Cerebellar nuclear complex (tissue), 1 donor: ENCODE data around the gene TENM4.
"Not testable (repeated sequence)": the region's sequence is repeated elsewhere in the genome, so short reads cannot be mapped to it uniquely, and the experiment has no call there.

Experiments used
- DNase-seq, 2 experiments: peaks; one replicate each; lab custom pipeline; 2025; lab: John Stamatoyannopoulos, UW

The TENM4 gene

DNA sequence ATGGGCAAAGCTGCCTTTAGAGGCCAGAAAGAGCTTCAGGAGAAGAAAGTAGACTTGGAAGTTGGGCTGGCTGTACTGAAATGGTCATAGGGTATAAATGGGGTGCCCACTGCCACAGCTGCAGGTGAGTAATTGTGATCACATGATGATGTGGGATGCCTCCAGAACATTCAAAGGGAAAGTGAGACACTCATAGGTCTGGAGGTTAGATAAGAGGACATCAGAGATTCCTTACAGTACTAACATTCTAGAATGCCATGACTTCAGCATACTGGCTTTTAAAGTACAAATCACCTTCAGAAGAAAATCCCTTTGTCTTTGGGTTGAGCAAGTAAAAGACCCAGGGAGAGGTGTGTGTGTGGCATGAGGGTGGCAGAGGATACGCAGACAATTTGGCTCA lies 419.2 kb downstream of the TENM4 start:
- DNase-seq = no peak

DNA sequence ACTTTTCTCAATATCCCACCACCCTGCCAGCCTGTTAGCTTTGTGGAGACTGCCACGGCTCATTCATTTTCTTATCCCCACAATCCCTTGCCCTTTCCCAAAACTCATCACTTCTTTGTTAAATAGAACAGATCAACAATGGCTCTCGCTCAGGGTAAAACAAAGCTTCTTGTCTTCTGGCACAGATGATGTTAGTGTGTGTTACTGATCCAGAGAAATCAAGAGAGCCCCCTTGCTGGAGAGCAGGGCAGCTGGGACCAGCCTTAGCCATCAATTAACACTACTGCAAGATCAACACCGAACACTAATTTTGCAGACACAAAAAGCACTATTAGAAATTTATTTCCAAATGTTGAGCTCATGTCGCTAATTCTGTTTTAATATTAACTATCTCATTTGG lies 420.9 kb downstream of the TENM4 start:
- no peak for DNase-seq

DNA sequence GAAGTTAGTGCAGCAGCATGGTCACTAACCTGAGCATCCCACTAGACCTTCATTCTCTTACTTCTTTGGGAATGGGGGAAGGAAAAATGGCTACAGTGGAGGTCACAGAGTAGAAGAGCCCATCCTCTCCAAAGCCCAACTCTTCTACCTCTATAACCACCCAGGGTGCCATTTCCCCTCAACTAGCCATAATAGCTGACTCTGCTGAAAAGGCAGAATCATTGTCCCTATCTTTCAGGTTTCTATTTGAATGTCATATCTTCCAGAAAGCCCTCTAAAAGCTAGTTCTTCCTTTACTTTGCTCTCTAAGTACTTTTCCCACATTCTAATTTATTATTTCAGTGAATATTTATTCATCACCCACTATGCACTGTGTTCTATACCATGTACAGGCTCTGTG lies 421.6 kb downstream of the TENM4 start:
- no peak for DNase-seq

DNA sequence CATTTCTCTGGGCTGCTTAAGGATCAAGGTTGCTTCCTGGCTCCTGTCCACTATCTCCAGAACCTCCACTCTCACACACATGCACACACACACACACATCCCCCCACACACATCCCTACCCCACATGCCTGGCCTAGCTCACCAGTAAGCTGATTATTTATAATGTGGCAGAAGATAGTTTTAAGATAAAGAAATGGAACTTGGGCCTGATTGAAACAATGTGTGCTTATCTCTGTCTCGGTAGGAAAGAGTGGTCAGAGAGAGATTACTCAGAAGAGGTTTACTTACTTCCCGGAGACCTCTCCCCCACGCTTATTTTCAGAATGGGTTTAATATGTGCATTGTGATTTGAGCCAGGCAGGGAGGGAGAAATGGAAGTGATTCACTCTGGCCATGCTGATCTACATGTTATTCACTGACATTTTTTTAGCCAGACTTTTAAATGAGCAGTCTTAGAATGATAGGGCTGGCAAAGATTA lies 422.4 kb downstream of the TENM4 start:
- no peak for DNase-seq

DNA sequence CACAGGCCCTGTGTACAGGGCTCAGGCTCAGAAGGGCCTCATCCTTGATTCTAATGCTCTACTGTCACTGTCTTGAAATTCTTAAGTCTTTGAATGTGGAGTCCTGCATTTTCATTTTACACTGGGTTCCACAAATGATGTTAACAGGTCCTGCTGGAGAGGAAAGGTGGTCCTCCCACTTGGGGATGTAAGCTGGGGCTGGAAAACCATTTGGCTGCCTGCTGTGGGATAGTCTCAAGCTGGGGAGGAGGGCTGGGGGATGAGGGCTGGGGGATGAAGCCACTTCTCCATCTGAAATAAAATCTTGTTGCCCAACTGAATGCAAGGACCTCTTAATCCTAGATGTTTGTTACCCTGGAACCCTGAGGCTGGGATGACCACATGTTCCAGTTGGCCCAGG lies 423.0 kb downstream of the TENM4 start:
- no peak for DNase-seq

DNA sequence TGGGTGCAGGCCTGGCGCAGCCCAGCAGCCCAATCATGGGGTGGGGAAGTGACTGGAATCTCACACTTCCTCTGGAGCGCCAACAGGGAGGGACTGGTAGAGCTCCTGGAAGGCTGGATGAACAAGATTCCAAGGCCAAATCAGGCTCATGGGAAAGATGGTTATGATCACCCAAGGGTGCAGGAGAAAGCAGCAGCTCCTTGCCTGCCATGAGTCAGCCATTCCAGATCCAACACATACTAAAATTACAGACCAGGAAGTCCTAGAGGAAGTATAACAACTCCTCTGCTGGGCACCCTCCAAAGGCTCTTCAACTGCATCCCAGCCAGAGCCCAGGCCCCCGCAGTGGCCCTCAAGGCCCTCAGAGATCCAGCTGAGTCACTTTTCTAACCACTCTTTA lies 427.3 kb downstream of the TENM4 start:
- no peak for DNase-seq

DNA sequence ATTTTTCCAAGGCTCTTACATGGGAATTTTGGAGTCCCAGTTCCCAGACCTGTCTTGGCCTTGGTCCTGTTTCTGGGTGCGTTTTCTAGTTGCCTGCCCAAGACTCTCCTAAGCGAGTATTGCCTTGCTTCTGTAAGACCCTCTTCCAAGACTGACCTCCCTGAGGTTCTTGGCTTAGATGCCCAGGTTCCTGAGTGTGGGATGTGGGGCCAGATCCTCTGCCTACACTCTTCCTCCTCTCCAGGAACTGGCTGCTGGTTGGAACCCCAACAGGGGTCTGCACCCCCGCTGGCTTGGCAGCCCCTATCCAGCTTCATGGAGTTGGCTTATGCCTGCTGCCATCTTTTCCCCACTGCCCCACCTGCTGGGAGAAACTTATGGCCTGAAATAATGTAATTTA lies 429.5 kb downstream of the TENM4 start:
- DNase-seq = no peak

DNA sequence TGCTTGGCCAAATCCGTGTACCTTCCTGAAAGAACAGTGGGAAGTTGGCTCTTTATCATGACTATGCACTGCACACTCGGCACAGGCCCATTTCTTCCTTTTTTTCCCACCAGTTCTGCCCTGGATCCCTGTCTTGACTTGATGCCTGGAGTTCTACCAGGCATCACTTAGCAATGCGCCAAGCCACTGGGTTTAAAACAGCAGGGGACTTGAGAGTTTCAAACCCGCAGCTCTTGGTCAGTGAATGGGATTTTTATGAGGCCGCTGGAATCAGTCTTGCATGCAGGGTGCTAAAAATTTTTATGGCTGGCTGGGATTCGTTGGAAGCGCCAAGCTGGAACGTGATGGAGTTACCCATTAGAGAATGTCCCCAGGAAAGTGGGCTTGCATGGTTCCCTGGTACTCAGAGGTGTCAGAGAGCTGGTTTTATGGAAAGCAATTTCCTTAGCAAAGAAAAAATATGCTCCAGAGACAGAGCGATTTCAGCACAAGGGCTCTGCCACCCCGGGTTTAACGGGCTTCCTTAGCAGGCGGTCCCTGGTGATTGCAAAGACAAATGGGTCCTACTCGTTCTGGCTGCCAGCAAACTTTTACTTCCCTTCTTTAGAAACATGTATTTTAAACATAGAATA lies 432.9 kb downstream of the TENM4 start:
- DNase-seq = peak in 1 of 2 experiments; percentile 45

DNA sequence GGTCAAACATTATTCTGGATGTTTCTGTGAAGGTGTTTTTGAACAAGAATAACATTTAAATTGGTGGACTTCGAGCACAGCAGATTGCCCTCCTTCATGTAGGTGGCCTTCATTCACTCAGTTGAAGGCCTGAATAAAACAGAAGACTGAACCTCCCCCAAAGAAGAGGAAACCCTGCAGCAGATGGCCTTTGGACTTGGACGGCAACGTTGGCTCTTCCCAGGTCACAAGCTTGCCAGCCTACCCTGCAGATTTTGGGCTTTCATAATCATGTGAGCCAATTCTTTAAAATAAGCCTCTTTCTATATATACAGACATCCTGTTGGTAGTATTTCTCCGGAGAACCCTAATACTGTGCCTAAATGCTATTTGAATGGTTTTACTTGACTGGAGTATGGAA lies 434.0 kb downstream of the TENM4 start:
- peak in 1 of 2 experiments; percentile 3 for DNase-seq

DNA sequence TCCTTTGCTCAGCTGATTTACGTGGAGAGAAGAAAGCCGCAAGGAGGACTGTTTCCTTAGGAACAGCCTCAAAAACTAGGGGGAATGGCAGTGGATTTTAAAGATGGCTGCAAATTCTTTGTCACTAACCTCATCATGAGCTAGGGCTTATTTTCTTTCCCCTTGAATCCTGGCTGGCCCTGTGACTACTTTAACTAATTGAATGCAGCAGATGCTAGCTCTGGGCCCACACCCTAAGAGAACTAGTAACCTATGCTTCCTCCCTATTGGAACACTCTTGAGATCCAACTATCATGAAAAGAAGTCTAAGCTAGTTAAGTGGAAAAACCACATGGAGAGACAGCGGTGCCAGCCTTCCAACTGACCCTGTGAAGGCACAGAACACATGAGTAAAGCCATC lies 444.8 kb downstream of the TENM4 start:
- DNase-seq = no peak

DNA sequence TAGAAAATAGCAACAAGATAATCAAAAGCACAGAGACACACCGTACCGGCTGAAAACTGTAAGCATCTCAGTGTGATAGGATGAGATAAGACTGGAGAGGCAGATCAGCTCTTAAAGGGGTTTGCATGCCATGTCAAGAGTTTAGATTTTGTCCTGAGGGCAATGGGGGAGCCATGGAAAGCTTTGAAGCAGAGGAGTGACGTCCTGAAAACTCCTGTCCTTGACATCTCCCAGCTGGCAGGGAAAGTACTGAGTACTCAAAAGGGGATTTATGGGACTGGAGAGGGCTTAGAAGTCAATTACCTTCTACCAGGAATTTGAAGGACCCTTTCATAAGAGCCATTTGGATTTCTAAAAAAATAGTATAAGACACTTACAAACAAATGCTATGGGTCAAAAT lies 445.7 kb downstream of the TENM4 start:
- DNase-seq = no peak

DNA sequence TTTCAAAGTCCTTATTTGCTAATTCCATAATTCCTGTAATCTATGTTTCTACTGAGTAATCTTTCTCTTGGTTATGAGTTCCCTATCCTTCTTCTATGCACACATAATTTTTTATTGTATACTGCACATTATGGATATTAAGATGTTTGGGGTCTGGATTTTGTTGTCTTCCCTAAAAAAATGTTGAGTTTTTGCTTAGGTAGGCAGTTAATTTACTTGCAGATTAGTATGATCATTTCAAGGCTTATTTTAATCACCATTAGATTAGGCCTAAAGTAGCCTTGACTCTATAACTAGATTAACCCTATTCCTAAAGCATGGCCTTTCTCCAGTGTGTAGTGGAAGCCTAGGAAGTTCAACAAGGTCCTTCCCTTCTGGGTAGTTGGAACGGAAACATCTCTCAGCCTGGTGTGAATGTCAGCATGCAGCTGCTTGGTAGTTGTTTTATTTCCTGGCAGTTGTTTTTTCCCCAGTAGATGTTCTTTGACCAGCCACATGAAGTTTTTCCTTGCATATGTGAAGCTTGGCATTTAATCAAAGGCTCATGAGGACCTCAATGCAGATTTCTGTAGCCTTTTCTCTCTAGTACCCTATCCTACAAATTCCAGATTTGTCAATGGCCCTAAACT lies 446.9 kb downstream of the TENM4 start:
- DNase-seq = no peak

DNA sequence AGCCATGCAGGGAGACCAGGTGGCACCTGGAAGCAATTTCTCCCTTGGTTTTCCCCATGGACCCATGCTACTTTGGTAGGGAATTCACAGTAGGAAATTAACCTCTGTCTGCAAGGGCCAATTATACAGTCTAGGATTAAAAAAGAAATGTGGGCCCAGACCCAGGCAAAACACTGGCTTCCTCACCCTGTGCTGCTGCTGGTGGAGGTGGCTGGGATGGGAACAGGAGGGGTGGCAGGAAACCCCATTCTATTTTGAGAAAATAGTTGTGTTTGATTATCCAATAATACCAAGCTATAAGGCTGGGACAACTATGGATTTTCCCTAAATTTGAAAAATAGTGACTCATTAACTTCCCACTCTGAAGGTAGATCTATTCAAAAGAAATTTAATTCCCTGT lies 449.1 kb downstream of the TENM4 start:
- no peak for DNase-seq

DNA sequence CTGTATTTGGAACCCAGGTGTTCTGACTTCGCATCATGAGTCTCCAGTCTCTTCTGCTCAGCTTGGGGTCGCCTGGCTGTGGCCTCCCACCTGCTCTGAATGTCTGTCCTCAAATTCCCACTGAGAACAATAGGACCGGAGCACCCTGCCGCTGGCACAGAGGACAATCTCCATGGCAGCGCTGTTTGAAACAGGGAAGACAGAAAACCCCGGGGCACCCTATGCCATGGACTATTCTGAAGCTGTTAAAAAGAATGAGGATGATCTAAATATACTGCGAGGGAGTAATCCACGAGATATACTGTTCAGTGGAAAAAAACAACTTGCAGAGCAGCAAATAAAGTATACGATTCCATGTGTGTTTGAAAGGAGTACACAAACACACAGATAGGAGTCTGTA lies 450.6 kb downstream of the TENM4 start:
- DNase-seq = no peak

DNA sequence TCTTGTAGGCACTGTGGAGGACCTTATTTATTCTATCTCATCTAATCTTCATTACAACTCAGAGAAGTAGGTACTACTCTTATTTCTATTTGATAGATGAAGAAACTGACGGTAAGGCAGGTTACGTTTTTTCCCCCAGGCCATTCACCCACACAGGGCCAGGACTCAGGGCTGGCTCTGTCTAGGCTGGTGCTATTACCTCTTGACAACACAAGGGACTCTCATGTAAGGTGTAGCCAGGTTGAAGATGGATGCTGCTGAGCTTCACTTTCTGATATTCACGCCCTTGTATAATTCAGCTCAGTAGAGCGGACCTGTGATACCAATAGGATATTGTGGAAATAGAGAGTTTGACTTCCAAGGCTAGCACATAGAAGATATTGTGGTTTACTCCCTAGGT lies 453.1 kb downstream of the TENM4 start:
- DNase-seq = no peak

DNA sequence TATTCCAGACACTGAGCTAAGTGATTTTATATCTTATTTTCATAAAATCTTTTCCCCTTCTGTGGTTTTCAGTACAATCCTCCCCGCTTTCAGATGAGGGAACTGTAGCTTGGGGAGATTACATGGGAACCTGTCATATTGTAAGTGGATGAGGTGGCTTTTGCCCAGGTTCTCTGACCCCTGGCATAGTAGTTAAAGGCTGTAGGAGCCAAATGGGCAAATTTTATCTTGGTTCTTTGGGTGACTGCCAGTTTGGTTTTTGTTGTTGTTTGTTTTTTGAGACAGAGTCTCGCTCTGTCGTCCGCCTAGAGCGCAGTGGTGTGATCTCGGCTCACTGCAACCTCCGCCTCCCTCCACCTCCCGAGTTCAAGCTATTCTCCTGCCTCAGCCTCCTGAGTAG lies 454.5 kb downstream of the TENM4 start:
- DNase-seq = no peak

DNA sequence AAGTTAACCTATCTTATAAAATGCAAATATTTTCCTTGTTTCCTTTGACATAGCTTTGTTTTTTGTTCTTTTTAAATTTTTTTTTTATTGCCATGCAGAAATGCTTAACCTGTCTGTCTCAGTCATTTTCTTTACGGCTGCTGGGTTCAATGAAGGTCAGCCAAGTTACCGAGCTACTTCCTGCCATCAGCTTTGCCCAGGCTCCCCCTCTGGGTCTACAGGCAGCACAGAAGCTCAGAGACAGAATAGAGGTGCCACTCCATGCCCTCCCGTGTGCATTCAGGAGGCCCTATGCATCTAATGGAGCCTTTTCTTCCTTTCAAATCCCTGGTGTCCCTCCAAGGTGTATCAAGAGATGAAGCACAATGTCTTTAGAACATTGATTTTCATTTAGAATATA lies 455.2 kb downstream of the TENM4 start:
- DNase-seq = no peak

DNA sequence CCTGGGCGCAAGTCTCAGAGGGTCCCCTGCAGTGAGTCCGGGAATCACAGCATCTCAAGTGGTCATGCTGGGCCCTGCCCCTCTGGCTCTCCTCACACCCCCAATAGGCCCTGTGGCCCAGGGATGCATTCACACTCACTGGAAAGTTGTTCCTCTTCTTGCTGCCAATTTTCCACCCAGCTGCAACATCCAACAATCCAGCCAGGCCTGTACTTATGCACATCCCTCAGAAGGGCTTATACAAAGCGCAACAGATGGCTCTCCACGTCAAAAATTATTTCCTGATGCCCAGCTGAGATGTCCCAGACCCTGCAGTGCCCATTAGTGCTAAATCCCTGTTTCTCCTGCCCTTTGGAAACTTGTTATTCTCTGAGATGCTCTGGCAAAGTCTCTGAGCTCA lies 458.4 kb downstream of the TENM4 start:
- no peak for DNase-seq

DNA sequence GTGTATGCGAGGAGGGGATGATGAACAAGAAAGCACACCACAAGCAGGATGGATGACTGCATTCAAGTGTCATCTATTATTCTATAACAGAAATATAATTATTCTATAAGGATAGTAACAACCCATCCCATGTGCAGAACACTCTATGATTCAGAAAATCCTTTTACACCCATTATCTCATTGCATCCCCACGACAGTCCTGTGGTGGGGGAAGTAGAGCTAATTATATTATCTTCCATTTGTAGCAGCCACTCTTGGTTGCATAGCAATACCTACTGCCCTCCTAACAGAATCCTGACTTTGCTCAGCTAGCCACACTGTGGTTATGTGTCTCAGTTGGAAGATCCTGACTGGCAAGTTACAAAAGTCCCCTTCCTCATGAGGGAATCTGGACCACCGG lies 459.7 kb downstream of the TENM4 start:
- no peak for DNase-seq

DNA sequence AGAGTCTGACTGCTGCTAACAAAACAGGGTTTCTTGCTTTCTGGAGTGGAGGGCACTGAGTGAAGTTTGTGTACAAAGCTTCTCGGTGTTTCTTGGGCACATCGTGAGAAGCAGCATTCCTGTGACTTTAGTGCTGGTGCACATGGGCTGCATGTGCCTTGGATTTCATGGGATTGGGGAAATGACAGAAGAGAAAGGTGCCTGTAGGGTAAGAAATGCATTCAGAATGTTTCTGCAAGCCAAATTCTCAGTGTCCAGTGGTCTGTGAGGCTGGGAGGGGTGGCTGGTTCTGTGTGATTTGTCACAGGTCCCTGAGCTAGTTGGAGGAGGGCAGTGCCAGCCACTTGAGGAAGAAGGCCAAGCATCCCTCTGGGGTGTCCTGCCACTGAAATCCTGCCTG lies 462.0 kb downstream of the TENM4 start:
- DNase-seq = no peak

DNA sequence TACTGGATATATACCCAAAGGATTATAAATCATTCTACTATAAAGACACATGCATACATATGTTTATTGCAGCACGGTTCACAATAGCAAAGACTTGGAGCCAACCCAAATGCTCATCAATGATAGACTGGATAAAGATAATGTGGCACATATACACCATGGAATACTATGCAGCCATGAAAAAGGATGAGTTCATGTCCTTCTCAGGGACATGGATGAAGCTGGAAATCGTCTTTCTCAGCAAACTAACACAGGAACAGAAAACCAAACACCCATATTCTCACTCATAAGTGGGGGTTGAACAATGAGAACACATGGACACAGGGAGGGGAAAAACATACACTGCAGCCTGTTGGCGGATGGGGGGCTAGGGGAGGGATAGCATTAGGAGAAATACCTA lies 463.0 kb downstream of the TENM4 start:
- DNase-seq = not testable (repeated sequence)

DNA sequence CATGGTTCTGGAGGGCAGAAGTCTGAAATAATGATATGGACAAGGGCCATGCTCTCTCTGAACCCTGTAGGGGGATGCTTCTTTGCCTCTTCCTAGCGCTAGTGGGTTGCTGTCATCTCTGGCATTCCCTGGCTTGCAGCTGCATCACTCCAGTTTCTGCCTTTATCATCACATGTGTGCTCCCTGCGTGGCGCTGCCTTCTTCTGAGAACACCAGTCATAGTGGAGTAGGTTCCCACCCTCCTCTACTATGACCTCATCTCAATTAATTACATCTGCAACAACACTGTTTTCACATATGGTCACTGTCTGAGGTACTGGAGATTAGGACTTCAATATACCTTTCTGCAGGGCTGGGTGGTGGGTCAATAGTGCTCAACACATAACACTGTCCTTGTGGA lies 463.8 kb downstream of the TENM4 start:
- DNase-seq = no peak

DNA sequence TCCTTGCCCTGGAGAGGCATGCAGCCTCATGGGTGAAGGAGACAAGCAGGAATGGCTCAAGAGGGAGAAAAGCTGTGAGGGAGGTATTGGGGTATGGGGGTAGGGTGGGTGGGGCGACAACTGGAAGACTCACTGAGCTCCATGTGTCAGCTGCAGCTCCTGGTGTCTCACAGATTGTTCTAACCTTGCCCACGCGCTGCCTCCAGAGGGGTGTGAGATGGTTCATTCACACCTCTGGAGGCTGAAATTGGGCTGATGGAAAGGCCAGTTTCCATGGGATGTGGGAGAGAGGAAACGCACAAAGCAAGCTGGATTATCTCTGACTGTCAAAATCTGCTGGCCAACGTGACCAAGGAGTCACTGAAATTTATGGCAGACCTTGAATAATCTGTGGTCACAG lies 465.7 kb downstream of the TENM4 start:
- DNase-seq = no peak

DNA sequence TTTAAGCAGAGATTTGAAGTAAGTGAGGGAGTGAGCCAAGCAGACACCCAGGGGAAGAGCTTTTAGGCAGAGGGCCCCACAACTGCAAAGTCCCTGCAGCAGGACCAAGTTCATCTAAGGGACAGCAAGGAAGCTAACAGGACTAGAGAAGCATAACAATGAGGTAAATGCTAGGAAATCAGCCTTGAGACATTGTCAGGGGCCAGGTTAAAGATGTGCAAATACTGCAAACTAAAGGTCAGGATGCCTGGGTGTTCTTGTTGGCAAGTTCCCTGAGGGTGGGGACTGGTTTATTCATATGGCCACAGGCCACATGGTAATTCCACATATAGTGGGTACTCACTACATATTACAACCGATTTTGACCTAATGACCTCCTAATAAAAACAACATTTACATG lies 467.0 kb downstream of the TENM4 start:
- DNase-seq = no peak
